ENCODE results near the gene POLD1.

DNA sequence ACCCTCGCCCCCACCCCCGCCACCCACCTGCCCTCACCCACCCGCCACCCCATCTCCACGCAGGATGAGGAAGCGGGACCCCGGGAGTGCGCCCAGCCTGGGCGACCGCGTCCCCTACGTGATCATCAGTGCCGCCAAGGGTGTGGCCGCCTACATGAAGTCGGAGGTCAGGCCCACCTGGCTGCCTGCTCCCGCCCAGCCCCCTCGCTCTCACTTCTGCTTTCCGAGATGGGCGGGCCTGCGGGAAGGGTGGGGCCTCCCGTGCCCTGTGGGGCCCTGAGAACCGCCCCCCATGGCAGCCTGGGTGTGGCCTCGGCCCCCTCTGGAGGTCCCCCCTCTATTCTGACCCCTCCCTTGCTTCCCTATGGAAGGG is 31.5 kb downstream of the POLD1 start:
- TF ChIP-seq, protein P1, sequence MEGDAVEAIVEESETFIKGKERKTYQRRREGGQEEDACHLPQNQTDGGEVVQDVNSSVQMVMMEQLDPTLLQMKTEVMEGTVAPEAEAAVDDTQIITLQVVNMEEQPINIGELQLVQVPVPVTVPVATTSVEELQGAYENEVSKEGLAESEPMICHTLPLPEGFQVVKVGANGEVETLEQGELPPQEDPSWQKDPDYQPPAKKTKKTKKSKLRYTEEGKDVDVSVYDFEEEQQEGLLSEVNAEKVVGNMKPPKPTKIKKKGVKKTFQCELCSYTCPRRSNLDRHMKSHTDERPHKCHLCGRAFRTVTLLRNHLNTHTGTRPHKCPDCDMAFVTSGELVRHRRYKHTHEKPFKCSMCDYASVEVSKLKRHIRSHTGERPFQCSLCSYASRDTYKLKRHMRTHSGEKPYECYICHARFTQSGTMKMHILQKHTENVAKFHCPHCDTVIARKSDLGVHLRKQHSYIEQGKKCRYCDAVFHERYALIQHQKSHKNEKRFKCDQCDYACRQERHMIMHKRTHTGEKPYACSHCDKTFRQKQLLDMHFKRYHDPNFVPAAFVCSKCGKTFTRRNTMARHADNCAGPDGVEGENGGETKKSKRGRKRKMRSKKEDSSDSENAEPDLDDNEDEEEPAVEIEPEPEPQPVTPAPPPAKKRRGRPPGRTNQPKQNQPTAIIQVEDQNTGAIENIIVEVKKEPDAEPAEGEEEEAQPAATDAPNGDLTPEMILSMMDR (IDR thresholded peaks at IDR 0.05): no peak
- TF ChIP-seq POLR2A (IDR thresholded peaks at IDR 0.05) (no peak), EP300 (IDR thresholded peaks at IDR 0.05) (no peak), POLR2AphosphoS5 (IDR thresholded peaks at IDR 0.05) (no peak)

All from gastroesophageal sphincter (tissue), 3 donors.